ENCODE measurements around the gene FAM200B.
"Not testable (repeated sequence)": the region's sequence is repeated elsewhere in the genome, so short reads cannot be mapped to it uniquely, and the experiment has no call there.

Gene FAM200B

GRCh38 chr4:15695729-15696128 lies 14.1 kb downstream of the FAM200B start:
- DNase-seq (ENCODE audit: low read depth in 2 of 2), result no peak

- no peak for DNase-seq (ENCODE audit: low read depth in 2 of 2)
Observed at GRCh38 chr4:15696866-15697265, 15.2 kb downstream of the FAM200B start.

- DNase-seq (ENCODE audit: low read depth in 2 of 2), result peak in 1 of 2 donors; percentile 25
Observed at GRCh38 chr4:15702941-15703403, 21.3 kb downstream of the FAM200B start, which contains the start of gene BST1. Gene BST1, plus strand, starts transcription at chr4:15703065. Its CDS starts 80 bp downstream, at chr4:15703145.

- no peak for DNase-seq (ENCODE audit: low read depth in 2 of 2)
Observed at GRCh38 chr4:15703439-15703838, 21.8 kb downstream of the FAM200B start.

- no peak for DNase-seq (ENCODE audit: low read depth in 2 of 2)
Observed at GRCh38 chr4:15704129-15704528, 22.5 kb downstream of the FAM200B start.

- DNase-seq (ENCODE audit: low read depth in 2 of 2), result no peak
Observed at GRCh38 chr4:15706646-15707362, 25.2 kb downstream of the FAM200B start.

- DNase-seq (ENCODE audit: low read depth in 2 of 2), result no peak
Observed at GRCh38 chr4:15707363-15707715, 25.7 kb downstream of the FAM200B start.

GRCh38 chr4:15711762-15712161 lies 30.1 kb downstream of the FAM200B start:
- no peak for DNase-seq (ENCODE audit: low read depth in 2 of 2)

- no peak for DNase-seq (ENCODE audit: low read depth in 2 of 2)
Observed at GRCh38 chr4:15712214-15712613, 30.6 kb downstream of the FAM200B start.

- no peak for DNase-seq (ENCODE audit: low read depth in 2 of 2)
Observed at GRCh38 chr4:15714141-15714540, 32.5 kb downstream of the FAM200B start.

GRCh38 chr4:15714646-15715435 lies 33.2 kb downstream of the FAM200B start:
- DNase-seq (ENCODE audit: low read depth in 2 of 2), result no peak

GRCh38 chr4:15716115-15716514 lies 34.5 kb downstream of the FAM200B start:
- DNase-seq (ENCODE audit: low read depth in 2 of 2), result no peak

GRCh38 chr4:15717086-15717485 lies 35.5 kb downstream of the FAM200B start:
- no peak for DNase-seq (ENCODE audit: low read depth in 2 of 2)

GRCh38 chr4:15717657-15718416 lies 36.2 kb downstream of the FAM200B start:
- DNase-seq (ENCODE audit: low read depth in 2 of 2), result no peak

GRCh38 chr4:15718465-15718864 lies 36.8 kb downstream of the FAM200B start:
- no peak for DNase-seq (ENCODE audit: low read depth in 2 of 2)

GRCh38 chr4:15718959-15719358 lies 37.3 kb downstream of the FAM200B start:
- no peak for DNase-seq (ENCODE audit: low read depth in 2 of 2)

- DNase-seq (ENCODE audit: low read depth in 2 of 2), result no peak
Observed at GRCh38 chr4:15719506-15719905, 37.9 kb downstream of the FAM200B start.

- DNase-seq (ENCODE audit: low read depth in 2 of 2), result no peak
Observed at GRCh38 chr4:15720851-15721250, 39.2 kb downstream of the FAM200B start.

- DNase-seq (ENCODE audit: low read depth in 2 of 2), result no peak
Observed at GRCh38 chr4:15725608-15726007, 44.0 kb downstream of the FAM200B start.

GRCh38 chr4:15729910-15730533 lies 48.4 kb downstream of the FAM200B start:
- DNase-seq (ENCODE audit: low read depth in 2 of 2), result peak in 1 of 2 donors; percentile 27

- DNase-seq (ENCODE audit: low read depth in 2 of 2), result not testable (repeated sequence)
Observed at GRCh38 chr4:15733061-15733460, 51.4 kb downstream of the FAM200B start.

GRCh38 chr4:15735536-15735935 lies 53.9 kb downstream of the FAM200B start:
- DNase-seq (ENCODE audit: low read depth in 2 of 2), result no peak

Data from stimulated activated CD8-positive, alpha-beta memory T cell treated with anti-CD3 and anti-CD28 coated beads, Interleukin-7, amount 100 ng/mL, for 4 hours (primary cell).